NT2/D1 (cell line): ENCODE measurements around the gene KRT222.

ENCODE experiments used
- YY1 ChIP-seq: IDR thresholded peaks from 2 replicates; pipeline ENCODE4 v1.6.1; 2011; ENCODE audit not compliant: insufficient read length, insufficient read depth
- ZNF274 ChIP-seq: IDR thresholded peaks from 2 replicates; pipeline ENCODE4 v1.6.1; 2011; ENCODE audit warnings: mild to moderate bottlenecking, low read depth, low read length

DNA sequence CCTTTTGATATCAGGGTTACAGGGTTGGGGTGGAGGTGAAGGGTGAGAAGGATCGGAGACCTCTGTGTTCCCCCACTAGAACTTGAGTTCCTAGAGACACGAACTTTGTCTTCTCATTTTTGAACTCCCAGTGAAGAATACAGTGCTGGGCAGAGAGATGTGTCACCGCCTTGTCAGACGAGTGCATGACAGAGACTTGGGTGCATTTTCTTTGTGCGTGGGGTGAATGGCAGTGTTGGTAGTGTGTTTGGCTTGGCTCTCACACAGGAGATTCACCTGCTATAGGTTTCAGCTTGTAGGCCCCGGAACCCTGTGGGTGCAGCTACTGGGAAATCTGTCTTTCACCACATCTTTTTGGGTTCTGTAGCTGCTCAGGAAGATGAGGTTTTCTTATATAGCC is 59.7 kb downstream of the KRT222 start:
- TF ChIP-seq ZNF274: no peak
- no peak for TF ChIP-seq YY1
